HEK293 (cell line): ENCODE measurements around the gene FAM13B.
A peak's percentile ranks its signal among the peaks of the same experiment; 100 is the strongest.

Source experiments
- CTCF ChIA-PET: fragments of 350-600 bp; formaldehyde crosslinking; extraction: SDS; loops from one replicate; lab custom pipeline; 2021; ENCODE audit warnings: antibody characterized with exemption; lab: Yijun Ruan, JAX
- POLR2A ChIA-PET: fragments of 300-600 bp; formaldehyde crosslinking; extraction: SDS; loops from one replicate; lab custom pipeline; 2020; ENCODE audit warnings: antibody characterized with exemption, inconsistent platforms; lab: Yijun Ruan, JAX
- H3K27ac ChIP-seq: fragments of 200-500 bp; sonication (Bioruptor generic); 2 replicates; pipeline ENCODE4 v1.5.1; 2014; ENCODE audit warnings: low read depth, low read length, control low read depth, inconsistent platforms; ENCODE audit errors: extremely low read depth
- H3K36me3 ChIP-seq, 2 experiments: fragments of 200-500 bp in 1 of 2; sonication (Bioruptor generic) in 1 of 2; 1 replicate in 1 of 2; 2 replicates in 1 of 2; pipeline ENCODE4 v1.5.1; 2014 to 2017; ENCODE audit warnings: inconsistent platforms in 2 of 2, low read length in 2 of 2; ENCODE audit not compliant: control insufficient read depth in 2 of 2, insufficient read depth in 1 of 2
- H3K4me1 ChIP-seq: fragments of 200-500 bp; sonication (Bioruptor generic); 2 replicates; pipeline ENCODE4 v1.5.1; 2014; ENCODE audit warnings: mild to moderate bottlenecking, low read length, inconsistent platforms; ENCODE audit not compliant: control insufficient read depth, insufficient read depth
- H3K4me3 ChIP-seq: 2 replicates; pipeline ENCODE4 v1.5.1; 2011; ENCODE audit warnings: low read depth, mild to moderate bottlenecking, control low read depth, low read length, moderate library complexity
- H3K9me3 ChIP-seq: fragments of 200-500 bp; sonication (Bioruptor generic); 2 replicates; pipeline ENCODE4 v1.5.1; 2014; ENCODE audit warnings: low read depth, low read length, inconsistent platforms; ENCODE audit not compliant: control insufficient read depth, insufficient read depth
- GLIS1 ChIP-seq: fragments of 450-650 bp; formaldehyde crosslinking; IDR thresholded peaks from 2 replicates; pipeline ENCODE4 v1.5.1; 2016; ENCODE audit warnings: missing biosample characterization, missing genetic modification characterization
- PRDM10 ChIP-seq: fragments of 450-650 bp; formaldehyde crosslinking; IDR thresholded peaks from 2 replicates; pipeline ENCODE4 v1.5.1; 2016; ENCODE audit warnings: missing biosample characterization, missing genetic modification characterization
- SCRT2 ChIP-seq: fragments of 450-650 bp; formaldehyde crosslinking; IDR thresholded peaks from 2 replicates; pipeline ENCODE4 v1.5.1; 2016; ENCODE audit warnings: missing biosample characterization, missing genetic modification characterization
- TRIM28 ChIP-seq: IDR thresholded peaks from 2 replicates; pipeline ENCODE4 v1.6.1; 2011; ENCODE audit warnings: low read length, control low read depth, borderline replicate concordance
- ZBTB20 ChIP-seq: fragments of 450-650 bp; formaldehyde crosslinking; IDR thresholded peaks from 2 replicates; pipeline ENCODE4 v1.5.1; 2016; ENCODE audit warnings: missing biosample characterization, missing genetic modification characterization
- ZFP69B ChIP-seq: fragments of 450-650 bp; formaldehyde crosslinking; IDR thresholded peaks from 2 replicates; pipeline ENCODE4 v1.5.1; 2016; ENCODE audit warnings: missing biosample characterization, missing genetic modification characterization
- ZNF121 ChIP-seq: fragments of 450-650 bp; formaldehyde crosslinking; IDR thresholded peaks from 2 replicates; pipeline ENCODE4 v1.5.1; 2016; ENCODE audit warnings: missing biosample characterization, missing genetic modification characterization
- ZNF2 ChIP-seq: fragments of 450-650 bp; formaldehyde crosslinking; IDR thresholded peaks from 2 replicates; pipeline ENCODE4 v1.5.1; 2016; ENCODE audit warnings: missing biosample characterization, missing genetic modification characterization
- ZNF341 ChIP-seq: fragments of 450-650 bp; formaldehyde crosslinking; IDR thresholded peaks from 2 replicates; pipeline ENCODE4; 2016; ENCODE audit warnings: low read depth, missing biosample characterization, missing genetic modification characterization
- ZNF366 ChIP-seq: fragments of 450-650 bp; formaldehyde crosslinking; conservative IDR thresholded peaks from 2 replicates; pipeline ENCODE4 v1.5.1; 2016; ENCODE audit warnings: missing biosample characterization, missing genetic modification characterization
- ZNF473 ChIP-seq: fragments of 450-650 bp; formaldehyde crosslinking; IDR thresholded peaks from 2 replicates; pipeline ENCODE4 v1.5.1; 2017; ENCODE audit warnings: missing biosample characterization, missing genetic modification characterization
- ZNF600 ChIP-seq: fragments of 450-650 bp; formaldehyde crosslinking; IDR thresholded peaks from 2 replicates; pipeline ENCODE4 v1.5.1; 2016; ENCODE audit warnings: missing biosample characterization, missing genetic modification characterization
- ZSCAN5A ChIP-seq: fragments of 450-650 bp; formaldehyde crosslinking; IDR thresholded peaks from 2 replicates; pipeline ENCODE4 v1.5.1; 2016; ENCODE audit warnings: missing biosample characterization, missing genetic modification characterization
- TF ChIP-seq, protein P1 (sequence below): fragments of 450-650 bp; formaldehyde crosslinking; IDR thresholded peaks from 2 replicates; pipeline ENCODE4 v1.5.1; 2016; ENCODE audit warnings: missing biosample characterization, missing genetic modification characterization

The FAM13B gene

DNA sequence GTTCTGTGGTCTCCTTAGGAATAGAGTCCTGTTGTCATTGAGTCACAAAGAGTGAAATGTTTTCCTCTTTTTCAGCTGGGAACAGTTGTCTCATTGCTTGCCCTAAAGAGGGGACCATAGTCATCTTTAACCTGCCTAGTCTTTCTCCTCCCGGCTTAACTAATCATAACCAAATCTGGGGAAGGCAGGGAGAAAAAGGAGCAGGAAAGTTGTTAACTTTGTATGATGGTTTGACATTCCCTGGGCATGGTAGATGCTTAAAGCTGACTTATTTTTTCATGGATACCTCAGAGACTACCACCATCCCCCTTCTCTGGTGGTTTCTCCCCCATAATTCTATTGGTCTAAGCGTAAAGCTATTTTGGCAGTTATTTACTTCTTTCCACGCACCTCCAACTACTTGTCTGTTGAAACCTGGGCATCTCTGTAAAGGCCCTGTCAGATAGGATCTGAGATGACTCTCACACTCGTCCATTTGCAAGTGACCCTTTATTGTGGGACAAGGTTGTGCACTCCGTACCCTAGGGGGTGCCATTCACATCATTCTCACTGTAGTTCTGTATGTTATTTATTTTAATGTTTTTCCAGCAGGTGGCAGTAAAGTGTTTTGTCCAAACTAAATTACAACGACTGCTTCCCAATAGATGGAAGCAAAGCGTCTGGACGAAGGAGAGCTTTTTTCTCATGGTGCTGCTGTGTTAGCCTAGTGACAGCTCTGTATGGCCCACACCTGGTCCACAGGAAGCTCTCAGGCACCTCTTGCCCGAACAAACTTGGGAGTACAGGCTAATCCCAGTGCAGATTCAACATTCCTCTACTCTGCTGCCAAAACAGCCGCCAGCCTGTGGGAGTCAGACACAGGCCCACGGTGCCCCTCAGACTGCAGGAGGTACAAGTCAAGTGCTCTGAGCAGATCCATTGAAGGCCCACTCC, 3.0 kb upstream of the FAM13B start (continued):
- TF ChIP-seq GLIS1 (tag by site-specific recombination), result peak; percentile 11; the same call in 1 of the 2 replicates
- peak; percentile 40; the same call in 1 of the 2 replicates for TF ChIP-seq ZNF121 (tag by site-specific recombination)
- no peak for TF ChIP-seq SCRT2 (tag by site-specific recombination)
- TF ChIP-seq TRIM28, result peak; percentile 92; the same call in 1 of the 2 replicates
- 0 out of 2 replicates have a peak, but pooled peaks have one; percentile 12 for TF ChIP-seq ZNF366
- peak; percentile 97 for TF ChIP-seq PRDM10 (tag by site-specific recombination)
- peak; percentile 83 for TF ChIP-seq ZNF341 (tag by site-specific recombination)
- 0 out of 2 replicates have a peak, but pooled peaks have one; percentile 43 for TF ChIP-seq ZNF600 (tag by site-specific recombination)
- TF ChIP-seq, protein P1, sequence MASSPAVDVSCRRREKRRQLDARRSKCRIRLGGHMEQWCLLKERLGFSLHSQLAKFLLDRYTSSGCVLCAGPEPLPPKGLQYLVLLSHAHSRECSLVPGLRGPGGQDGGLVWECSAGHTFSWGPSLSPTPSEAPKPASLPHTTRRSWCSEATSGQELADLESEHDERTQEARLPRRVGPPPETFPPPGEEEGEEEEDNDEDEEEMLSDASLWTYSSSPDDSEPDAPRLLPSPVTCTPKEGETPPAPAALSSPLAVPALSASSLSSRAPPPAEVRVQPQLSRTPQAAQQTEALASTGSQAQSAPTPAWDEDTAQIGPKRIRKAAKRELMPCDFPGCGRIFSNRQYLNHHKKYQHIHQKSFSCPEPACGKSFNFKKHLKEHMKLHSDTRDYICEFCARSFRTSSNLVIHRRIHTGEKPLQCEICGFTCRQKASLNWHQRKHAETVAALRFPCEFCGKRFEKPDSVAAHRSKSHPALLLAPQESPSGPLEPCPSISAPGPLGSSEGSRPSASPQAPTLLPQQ (tag by site-specific recombination), result peak; percentile 41; the same call in 1 of the 2 replicates
- peak; percentile 83 for TF ChIP-seq ZNF2 (tag by site-specific recombination)

- Histone ChIP-seq H3K27ac (no peak overlapping the region), H3K4me1 (peaks cover 16% of the 10 kb centered on the region), H3K4me3 (0 out of 2 replicates have a peak overlapping the region, but pooled peaks have one; percentile 96), H3K9me3 (no peaks in the 10 kb centered on the region), H3K36me3 (no peaks in the 10 kb centered on the region; a peak in 1 of 3 replicates)
- CTCF ChIA-PET, result interaction anchor here (0.7 to 5.2 kb wide), 11 partner anchors 17 to 405 kb away, joined by 3 to 78 read pairs (median 6); no protein-coding TSS in a partner anchor
- TF ChIP-seq ZNF473 (tag by site-specific recombination), result no peak
- TF ChIP-seq ZNF600 (tag by site-specific recombination), result no peak
- peak; percentile 90 for TF ChIP-seq ZFP69B (tag by site-specific recombination)
- peak; percentile 29; the same call in 1 of the 2 replicates for TF ChIP-seq ZBTB20 (tag by site-specific recombination)
- TF ChIP-seq, protein P1 (tag by site-specific recombination), result peak; percentile 97
- TF ChIP-seq ZSCAN5A, result no peak
- POLR2A ChIA-PET, result interaction anchor here (1.2 kb wide), 1 partner anchor 281 kb away, joined by 5 read pairs; no protein-coding TSS in a partner anchor
Measured at GRCh38 chr5:138033907-138034306, 1.0 kb upstream of the FAM13B start.
